Measurements from ENCODE around the gene OBSCN.

Gene OBSCN

DNA sequence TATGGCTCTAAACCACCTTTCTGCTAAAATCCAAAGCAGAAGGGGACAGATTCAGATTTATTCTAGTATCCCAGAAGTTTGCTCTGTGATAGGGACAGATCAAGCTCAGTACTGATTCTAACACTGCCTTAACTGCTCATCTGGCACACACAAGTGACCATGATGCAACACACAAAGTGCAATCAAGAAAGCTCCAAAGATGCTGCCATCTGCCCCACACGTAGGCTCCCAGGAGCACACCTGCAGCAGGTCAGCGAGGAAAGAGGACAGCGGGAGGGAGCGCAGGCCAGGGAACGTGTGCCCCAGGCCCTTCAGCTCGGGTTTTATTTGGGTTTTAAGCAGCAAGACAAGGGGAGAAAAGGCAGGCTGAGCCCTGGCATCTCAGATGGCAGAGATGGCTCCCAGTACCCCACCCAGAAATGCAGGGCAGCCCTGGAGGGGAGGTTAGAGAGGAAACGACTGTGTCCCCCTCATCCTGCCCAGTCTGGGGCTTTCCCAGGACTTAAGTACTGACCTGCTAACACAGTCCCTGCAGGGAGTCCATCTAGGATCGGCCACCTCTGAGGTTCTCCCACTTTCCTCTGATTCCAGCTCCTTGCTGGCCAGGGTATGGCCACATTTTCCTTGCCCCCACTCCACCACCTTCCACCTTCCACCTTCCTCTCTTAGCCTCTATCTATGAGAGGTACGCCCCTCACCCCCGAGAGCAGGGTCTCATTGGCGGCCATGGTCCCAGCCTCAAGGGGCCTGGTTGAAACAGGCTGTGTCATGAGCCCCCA lies 197.5 kb downstream of the OBSCN start:
- Histone ChIP-seq H2BK15ac (ENCODE audit: low read depth, poor library complexity, severe bottlenecking) (no peak overlapping the region), H3K4ac (ENCODE audit: low read depth in 1 of 2, low read length in 2 of 2) (peak overlapping the region; percentile 29 to 54), H3K27me3 (ENCODE audit: control insufficient read depth in 1 of 2, insufficient read depth in 1 of 2, low read length in 2 of 2) (no peaks in the 10 kb centered on the region), H3K4me3 (ENCODE audit: insufficient read depth in 1 of 2, low read depth in 1 of 2, low read length in 2 of 2) (peak overlapping the region; percentile 83 to 91), H3K4me2 (ENCODE audit: low read length, poor library complexity, severe bottlenecking) (peak overlapping the region; percentile 77), H3K9me3 (ENCODE audit: control insufficient read depth, low read length) (no peaks in the 10 kb centered on the region), H2AFZ (ENCODE audit: low read depth, low read length) (no peak overlapping the region), H2BK120ac (ENCODE audit: low read depth, low read length) (no peak overlapping the region), H2BK12ac (ENCODE audit: low read length in 2 of 2) (no peak overlapping the region), H4K8ac (ENCODE audit: low read length) (no peak overlapping the region), H3K9ac (ENCODE audit: low read length) (peak overlapping the region; percentile 89), H3K18ac (ENCODE audit: low read depth in 1 of 2, low read length in 2 of 2) (peak overlapping the region in 1 of 2 experiments; percentile 18), H3K14ac (ENCODE audit: low read length in 2 of 2) (peak overlapping the region in 1 of 2 experiments; percentile 53), H3K23ac (ENCODE audit: low read length in 2 of 2) (peak overlapping the region; percentile 25 to 85), H4K91ac (ENCODE audit: low read length) (peak overlapping the region; percentile 46), H3K36me3 (ENCODE audit: control insufficient read depth in 1 of 2, insufficient read depth in 2 of 2, low read depth in 1 of 2, low read length in 2 of 2) (peaks cover 11 to 47% of the 10 kb centered on the region in 2 experiments), H3K79me1 (replicated peaks; ENCODE audit: low read length, poor library complexity, severe bottlenecking) (peaks cover 50% of the 10 kb centered on the region), H3K27ac (ENCODE audit: low read length, poor library complexity, severe bottlenecking) (no peak overlapping the region), H2BK5ac (ENCODE audit: low read depth, low read length, poor library complexity, severe bottlenecking) (no peak overlapping the region), H3K4me1 (ENCODE audit: control insufficient read depth, insufficient read depth, low read depth, low read length) (peaks cover 38% of the 10 kb centered on the region), H2AK5ac (ENCODE audit: low read length, severe bottlenecking) (no peak overlapping the region)
- 17% methylated on average over 11 of the region's 11 CpGs for WGBS
- DNase-seq, result no peak

DNA sequence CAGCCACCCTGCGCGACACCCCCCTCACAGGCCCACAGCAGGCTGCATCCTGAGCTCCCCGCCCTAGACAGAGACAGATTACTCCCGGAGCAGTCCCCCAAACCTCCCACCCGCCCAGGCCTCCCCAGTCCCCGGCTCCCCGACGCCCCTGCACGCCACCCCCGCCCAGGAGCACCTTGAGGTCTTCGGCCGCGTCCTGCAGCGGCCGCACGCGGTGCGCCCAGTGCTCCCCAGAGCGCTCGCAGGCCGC lies 198.1 kb downstream of the OBSCN start:
- Histone ChIP-seq H3K14ac (ENCODE audit: low read length in 2 of 2) (peak overlapping the region in 1 of 2 experiments; percentile 95), H2BK5ac (ENCODE audit: low read depth, low read length, poor library complexity, severe bottlenecking) (no peak overlapping the region), H2BK120ac (ENCODE audit: low read depth, low read length) (no peak overlapping the region), H3K18ac (ENCODE audit: low read depth in 1 of 2, low read length in 2 of 2) (peak overlapping the region in 1 of 2 experiments; percentile 63), H4K8ac (ENCODE audit: low read length) (no peak overlapping the region), H2BK12ac (ENCODE audit: low read length in 2 of 2) (peak overlapping the region in 1 of 2 experiments; percentile 0), H3K4me3 (ENCODE audit: insufficient read depth in 1 of 2, low read depth in 1 of 2, low read length in 2 of 2) (peak overlapping the region; percentile 83 to 91), H3K79me1 (replicated peaks; ENCODE audit: low read length, poor library complexity, severe bottlenecking) (peaks cover 49% of the 10 kb centered on the region), H3K9ac (ENCODE audit: low read length) (peak overlapping the region; percentile 89), H3K27ac (ENCODE audit: low read length, poor library complexity, severe bottlenecking) (no peak overlapping the region), H2AFZ (ENCODE audit: low read depth, low read length) (peak overlapping the region; percentile 10), H2AK5ac (ENCODE audit: low read length, severe bottlenecking) (no peak overlapping the region), H3K4ac (ENCODE audit: low read depth in 1 of 2, low read length in 2 of 2) (peak overlapping the region in 1 of 2 experiments; percentile 86), H3K36me3 (ENCODE audit: control insufficient read depth in 1 of 2, insufficient read depth in 2 of 2, low read depth in 1 of 2, low read length in 2 of 2) (peaks cover 12 to 47% of the 10 kb centered on the region in 2 experiments), H3K4me2 (ENCODE audit: low read length, poor library complexity, severe bottlenecking) (peak overlapping the region; percentile 77), H2BK15ac (ENCODE audit: low read depth, poor library complexity, severe bottlenecking) (peak overlapping the region; percentile 73), H3K4me1 (ENCODE audit: control insufficient read depth, insufficient read depth, low read depth, low read length) (peaks cover 40% of the 10 kb centered on the region), H3K9me3 (ENCODE audit: control insufficient read depth, low read length) (no peaks in the 10 kb centered on the region), H3K23ac (ENCODE audit: low read length in 2 of 2) (peak overlapping the region in 1 of 2 experiments; percentile 85), H3K27me3 (ENCODE audit: control insufficient read depth in 1 of 2, insufficient read depth in 1 of 2, low read length in 2 of 2) (no peaks in the 10 kb centered on the region), H4K91ac (ENCODE audit: low read length) (peak overlapping the region; percentile 44)
- WGBS, result 2% methylated on average over 21 of the region's 21 CpGs
- no peak for DNase-seq

DNA sequence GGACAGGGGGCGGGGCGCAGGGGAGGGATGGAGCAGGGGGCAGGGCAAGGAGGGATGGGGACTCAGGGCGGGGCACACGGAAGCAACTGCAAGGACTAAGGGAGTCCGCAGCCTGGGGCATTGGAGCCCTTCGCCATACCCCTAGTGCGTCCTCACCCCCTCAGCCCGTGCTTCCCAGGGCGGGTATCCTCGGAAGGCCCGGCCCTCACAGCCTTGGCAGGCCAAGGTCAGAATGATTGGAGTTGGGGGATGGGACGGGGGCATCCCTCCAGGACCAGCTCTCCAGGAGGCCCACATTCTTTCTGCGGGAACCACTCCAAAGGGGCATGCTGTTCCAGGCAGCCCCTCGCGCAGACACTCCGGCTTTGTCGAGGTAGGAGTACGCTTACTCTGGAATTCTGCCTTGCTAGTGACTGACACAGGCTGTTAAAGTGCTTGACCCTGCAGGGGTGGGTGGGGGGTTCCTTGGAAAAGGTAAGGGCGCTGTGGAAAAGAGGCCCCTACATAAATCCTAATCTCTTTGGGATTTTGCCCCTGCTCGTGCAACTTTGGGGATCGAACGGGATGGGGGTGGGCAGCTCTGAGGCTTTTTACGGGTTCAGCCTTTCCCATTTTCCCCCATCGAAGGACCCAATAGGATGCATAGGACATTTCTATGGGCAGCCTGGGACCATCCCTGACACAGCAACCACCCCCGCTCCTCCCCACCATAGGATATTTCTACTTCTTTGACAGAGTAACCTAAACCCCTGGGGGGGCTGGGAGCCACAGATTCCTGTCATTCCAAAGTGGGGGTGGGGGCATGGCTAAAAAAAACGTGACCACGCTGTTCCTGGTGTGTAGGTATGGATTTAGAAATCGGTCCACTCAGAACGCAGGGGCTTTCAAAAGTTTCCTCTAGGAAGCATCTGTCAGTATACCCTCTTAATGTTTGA lies 199.5 kb downstream of the OBSCN start:
- H3K4me2 ChIP-seq (ENCODE audit: low read length, poor library complexity, severe bottlenecking), result peak overlapping the region; percentile 69
- H2BK15ac ChIP-seq (ENCODE audit: low read depth, poor library complexity, severe bottlenecking), result peak overlapping the region; percentile 15
- peaks cover 38% of the 10 kb centered on the region for H3K4me1 ChIP-seq (ENCODE audit: control insufficient read depth, insufficient read depth, low read depth, low read length)
- peak overlapping the region; percentile 85 for H2AFZ ChIP-seq (ENCODE audit: low read depth, low read length)
- WGBS, result 9% methylated on average over 21 of the region's 29 CpGs
- no peak for DNase-seq
- H2BK5ac ChIP-seq (ENCODE audit: low read depth, low read length, poor library complexity, severe bottlenecking), result no peak overlapping the region
- H3K9ac ChIP-seq (ENCODE audit: low read length), result peak overlapping the region; percentile 90
- H4K8ac ChIP-seq (ENCODE audit: low read length), result peak overlapping the region; percentile 78
- no peaks in the 10 kb centered on the region for H3K9me3 ChIP-seq (ENCODE audit: control insufficient read depth, low read length)
- H3K27ac ChIP-seq (ENCODE audit: low read length, poor library complexity, severe bottlenecking), result peak overlapping the region; percentile 40
- H3K4ac ChIP-seq (ENCODE audit: low read depth in 1 of 2, low read length in 2 of 2), result peak overlapping the region in 1 of 2 experiments; percentile 65
- H2AK5ac ChIP-seq (ENCODE audit: low read length, severe bottlenecking), result peak overlapping the region; percentile 2
- H4K91ac ChIP-seq (ENCODE audit: low read length), result peak overlapping the region; percentile 55
- no peak overlapping the region for H2BK12ac ChIP-seq (ENCODE audit: low read length in 2 of 2)
- H3K27me3 ChIP-seq (ENCODE audit: control insufficient read depth in 1 of 2, insufficient read depth in 1 of 2, low read length in 2 of 2), result no peaks in the 10 kb centered on the region
- H3K18ac ChIP-seq (ENCODE audit: low read depth in 1 of 2, low read length in 2 of 2), result peak overlapping the region; percentile 80 to 97
- peaks cover 34% of the 10 kb centered on the region for H3K79me1 ChIP-seq (replicated peaks; ENCODE audit: low read length, poor library complexity, severe bottlenecking)
- peaks cover 18 to 47% of the 10 kb centered on the region in 2 experiments for H3K36me3 ChIP-seq (ENCODE audit: control insufficient read depth in 1 of 2, insufficient read depth in 2 of 2, low read depth in 1 of 2, low read length in 2 of 2)
- no peak overlapping the region for H3K23ac ChIP-seq (ENCODE audit: low read length in 2 of 2)
- no peak overlapping the region for H2BK120ac ChIP-seq (ENCODE audit: low read depth, low read length)
- H3K4me3 ChIP-seq (ENCODE audit: insufficient read depth in 1 of 2, low read depth in 1 of 2, low read length in 2 of 2), result peak overlapping the region; percentile 69 to 99
- peak overlapping the region in 1 of 2 experiments; percentile 98 for H3K14ac ChIP-seq (ENCODE audit: low read length in 2 of 2)
